ENCODE measurements around the gene L3MBTL4.
A peak's percentile ranks its signal among the peaks of the same experiment; 100 is the strongest.

DNA sequence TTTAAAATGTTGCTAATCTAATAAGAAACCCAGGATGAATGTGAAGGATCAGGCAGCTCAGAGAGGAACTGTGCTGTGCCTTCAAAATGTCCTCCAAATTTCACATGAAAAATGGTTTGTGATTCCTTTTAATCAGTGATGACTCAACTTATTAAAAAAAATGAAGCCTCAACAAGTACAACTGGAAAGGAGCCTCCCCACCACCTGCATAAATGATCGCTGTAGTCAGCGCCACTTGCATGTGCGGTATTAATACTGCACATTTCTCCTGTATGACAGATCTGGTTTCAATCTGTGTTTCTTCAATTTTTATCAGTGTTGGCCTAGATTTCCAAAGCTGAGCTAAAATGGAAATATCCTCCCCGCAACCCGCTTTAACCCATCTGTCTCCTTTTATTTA lies 404.4 kb downstream of the L3MBTL4 start:
- no peak for TF ChIP-seq TSHZ2 (CRISPR knock-in tag; IDR thresholded peaks at IDR 0.05)
- no peak for TF ChIP-seq ZFP3 (CRISPR knock-in tag; IDR thresholded peaks at IDR 0.05)
- TF ChIP-seq, protein P1, sequence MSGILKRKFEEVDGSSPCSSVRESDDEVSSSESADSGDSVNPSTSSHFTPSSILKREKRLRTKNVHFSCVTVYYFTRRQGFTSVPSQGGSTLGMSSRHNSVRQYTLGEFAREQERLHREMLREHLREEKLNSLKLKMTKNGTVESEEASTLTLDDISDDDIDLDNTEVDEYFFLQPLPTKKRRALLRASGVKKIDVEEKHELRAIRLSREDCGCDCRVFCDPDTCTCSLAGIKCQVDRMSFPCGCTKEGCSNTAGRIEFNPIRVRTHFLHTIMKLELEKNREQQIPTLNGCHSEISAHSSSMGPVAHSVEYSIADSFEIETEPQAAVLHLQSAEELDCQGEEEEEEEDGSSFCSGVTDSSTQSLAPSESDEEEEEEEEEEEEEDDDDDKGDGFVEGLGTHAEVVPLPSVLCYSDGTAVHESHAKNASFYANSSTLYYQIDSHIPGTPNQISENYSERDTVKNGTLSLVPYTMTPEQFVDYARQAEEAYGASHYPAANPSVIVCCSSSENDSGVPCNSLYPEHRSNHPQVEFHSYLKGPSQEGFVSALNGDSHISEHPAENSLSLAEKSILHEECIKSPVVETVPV (CRISPR knock-in tag; IDR thresholded peaks at IDR 0.05): no peak
- TF ChIP-seq CSDC2 (CRISPR knock-in tag; IDR thresholded peaks at IDR 0.05): no peak
- TF ChIP-seq, protein P2, sequence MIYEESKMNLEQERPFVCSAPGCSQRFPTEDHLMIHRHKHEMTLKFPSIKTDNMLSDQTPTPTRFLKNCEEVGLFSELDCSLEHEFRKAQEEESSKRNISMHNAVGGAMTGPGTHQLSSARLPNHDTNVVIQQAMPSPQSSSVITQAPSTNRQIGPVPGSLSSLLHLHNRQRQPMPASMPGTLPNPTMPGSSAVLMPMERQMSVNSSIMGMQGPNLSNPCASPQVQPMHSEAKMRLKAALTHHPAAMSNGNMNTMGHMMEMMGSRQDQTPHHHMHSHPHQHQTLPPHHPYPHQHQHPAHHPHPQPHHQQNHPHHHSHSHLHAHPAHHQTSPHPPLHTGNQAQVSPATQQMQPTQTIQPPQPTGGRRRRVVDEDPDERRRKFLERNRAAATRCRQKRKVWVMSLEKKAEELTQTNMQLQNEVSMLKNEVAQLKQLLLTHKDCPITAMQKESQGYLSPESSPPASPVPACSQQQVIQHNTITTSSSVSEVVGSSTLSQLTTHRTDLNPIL (CRISPR knock-in tag; IDR thresholded peaks at IDR 0.05; ENCODE audit: low read depth): no peak
- TF ChIP-seq ISL1 (CRISPR knock-in tag; IDR thresholded peaks at IDR 0.05): no peak
- TF ChIP-seq OSR1 (CRISPR knock-in tag; IDR thresholded peaks at IDR 0.05): no peak
- no peak for TF ChIP-seq TOX (CRISPR knock-in tag; IDR thresholded peaks at IDR 0.05; ENCODE audit: borderline replicate concordance)
- TF ChIP-seq POU6F1 (CRISPR knock-in tag; IDR thresholded peaks at IDR 0.05; ENCODE audit: borderline replicate concordance, low read depth): no peak
- TF ChIP-seq ZNF70 (CRISPR knock-in tag; IDR thresholded peaks at IDR 0.05): no peak
- TF ChIP-seq, protein P3, sequence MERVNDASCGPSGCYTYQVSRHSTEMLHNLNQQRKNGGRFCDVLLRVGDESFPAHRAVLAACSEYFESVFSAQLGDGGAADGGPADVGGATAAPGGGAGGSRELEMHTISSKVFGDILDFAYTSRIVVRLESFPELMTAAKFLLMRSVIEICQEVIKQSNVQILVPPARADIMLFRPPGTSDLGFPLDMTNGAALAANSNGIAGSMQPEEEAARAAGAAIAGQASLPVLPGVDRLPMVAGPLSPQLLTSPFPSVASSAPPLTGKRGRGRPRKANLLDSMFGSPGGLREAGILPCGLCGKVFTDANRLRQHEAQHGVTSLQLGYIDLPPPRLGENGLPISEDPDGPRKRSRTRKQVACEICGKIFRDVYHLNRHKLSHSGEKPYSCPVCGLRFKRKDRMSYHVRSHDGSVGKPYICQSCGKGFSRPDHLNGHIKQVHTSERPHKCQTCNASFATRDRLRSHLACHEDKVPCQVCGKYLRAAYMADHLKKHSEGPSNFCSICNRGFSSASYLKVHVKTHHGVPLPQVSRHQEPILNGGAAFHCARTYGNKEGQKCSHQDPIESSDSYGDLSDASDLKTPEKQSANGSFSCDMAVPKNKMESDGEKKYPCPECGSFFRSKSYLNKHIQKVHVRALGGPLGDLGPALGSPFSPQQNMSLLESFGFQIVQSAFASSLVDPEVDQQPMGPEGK (CRISPR knock-in tag; IDR thresholded peaks at IDR 0.05; ENCODE audit: borderline replicate concordance): peak; percentile 19; the same call in 1 of the 2 replicates
- TF ChIP-seq ZNF565 (CRISPR knock-in tag; conservative IDR thresholded peaks at IDR 0.05; ENCODE audit: low read depth): no peak
- TF ChIP-seq ESRRG (CRISPR knock-in tag; IDR thresholded peaks at IDR 0.05): no peak
